Hematopoietic multipotent progenitor cell (in vitro differentiated cells): ENCODE measurements around the gene TUBGCP4. TPM values are rescaled to one million over a fixed set of nuclear protein-coding genes. Genes with fewer than 3 reads are reported as not detected.

Experiments used
- total RNA-seq: library from RNA; depleted of rRNA; stranded (reverse); fragments of >200 nt; gene quantifications from one replicate; pipeline ENCODE4 v1.2.3, GENCODE V29; 2012

The TUBGCP4 gene
- total RNA-seq, 1 donor: 14.3 TPM

Other genes with a start within 250 kb of the TUBGCP4 start
- 16.4 TPM for gene TMEM62, start 237.5 kb upstream of the TUBGCP4 start, total RNA-seq
- gene CCNDBP1, start 185.7 kb upstream of the TUBGCP4 start, total RNA-seq: 153 TPM
- gene EPB42, start 150.1 kb upstream of the TUBGCP4 start, total RNA-seq: 0.54 TPM
- under 0.01 TPM for gene TGM5, start 104.2 kb upstream of the TUBGCP4 start, total RNA-seq
- not detected for gene TGM7, start 68.8 kb upstream of the TUBGCP4 start, total RNA-seq
- 5.7 TPM for gene LCMT2, start 40.5 kb upstream of the TUBGCP4 start, total RNA-seq
- gene ZSCAN29, start 58 bp upstream of the TUBGCP4 start, total RNA-seq: 16.7 TPM
- gene TP53BP1, start 122.1 kb downstream of the TUBGCP4 start, total RNA-seq: 41.7 TPM
- 21.8 TPM for gene MAP1A, start 146.5 kb downstream of the TUBGCP4 start, total RNA-seq
- gene PPIP5K1, start 219.1 kb downstream of the TUBGCP4 start, total RNA-seq: 47.9 TPM
- not detected for gene CKMT1B, start 222.9 kb downstream of the TUBGCP4 start, total RNA-seq
- 0.54 TPM for gene STRC, start 247.7 kb downstream of the TUBGCP4 start, total RNA-seq